ENCODE results near the gene HMHB1.

HMHB1 gene

GRCh38 chr5:143812085-143812705 is at the start of gene HMHB1:
Gene HMHB1 (plus strand): TSS chr5:143812161.
- no peak for DNase-seq (ENCODE audit: extremely low read depth in 1 of 2, low read depth in 1 of 2)

- DNase-seq (ENCODE audit: extremely low read depth in 1 of 2, low read depth in 1 of 2): no peak
Observed at GRCh38 chr5:143762636-143763220, 49.2 kb upstream of the HMHB1 start.

DNA sequence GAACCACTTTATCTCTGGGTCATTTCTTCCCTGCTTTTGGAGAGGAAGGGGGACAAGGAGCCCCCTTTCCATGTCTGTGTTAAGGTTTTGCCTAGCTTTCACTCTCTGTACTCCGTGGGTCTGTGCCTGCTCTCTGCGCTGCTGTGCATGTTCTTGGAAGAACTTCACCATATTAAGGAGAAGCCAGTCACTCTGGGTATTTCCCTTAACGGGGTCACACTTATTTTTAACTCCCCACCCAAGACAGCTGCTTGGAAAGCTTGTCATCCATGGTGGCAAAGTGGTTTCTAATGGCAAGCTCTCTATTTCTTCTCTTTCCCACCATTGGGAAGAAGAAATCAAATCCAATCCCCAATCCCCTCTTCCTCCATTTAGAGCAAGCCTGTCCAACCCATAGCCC is 44.8 kb upstream of the HMHB1 start:
- no peak for DNase-seq (ENCODE audit: extremely low read depth in 1 of 2, low read depth in 1 of 2)

GRCh38 chr5:143769026-143769786 is 42.8 kb upstream of the HMHB1 start:
- DNase-seq (ENCODE audit: extremely low read depth in 1 of 2, low read depth in 1 of 2): no peak

DNA sequence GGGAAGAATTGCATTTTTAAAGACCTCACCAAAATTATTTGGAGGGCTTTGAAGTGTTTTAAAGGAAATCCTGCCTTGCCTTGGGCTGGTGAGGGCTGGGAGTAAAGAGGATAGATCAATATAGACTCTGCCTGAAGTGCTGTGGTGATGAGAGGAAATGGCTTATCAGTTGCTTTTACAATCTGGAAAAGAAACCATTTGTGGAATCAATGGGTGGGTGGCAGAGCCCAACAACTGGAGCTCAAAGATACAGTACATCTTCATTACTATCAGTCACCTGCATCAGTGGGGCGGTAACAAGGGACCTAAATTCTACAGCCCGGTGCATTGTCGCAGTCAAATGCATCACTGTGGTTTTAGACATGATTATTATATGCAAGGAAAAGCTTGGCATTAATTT is 41.5 kb upstream of the HMHB1 start:
- no peak for DNase-seq (ENCODE audit: extremely low read depth in 1 of 2, low read depth in 1 of 2)

- DNase-seq (ENCODE audit: extremely low read depth in 1 of 2, low read depth in 1 of 2): no peak
Observed at GRCh38 chr5:143771189-143771588, 40.8 kb upstream of the HMHB1 start.

DNA sequence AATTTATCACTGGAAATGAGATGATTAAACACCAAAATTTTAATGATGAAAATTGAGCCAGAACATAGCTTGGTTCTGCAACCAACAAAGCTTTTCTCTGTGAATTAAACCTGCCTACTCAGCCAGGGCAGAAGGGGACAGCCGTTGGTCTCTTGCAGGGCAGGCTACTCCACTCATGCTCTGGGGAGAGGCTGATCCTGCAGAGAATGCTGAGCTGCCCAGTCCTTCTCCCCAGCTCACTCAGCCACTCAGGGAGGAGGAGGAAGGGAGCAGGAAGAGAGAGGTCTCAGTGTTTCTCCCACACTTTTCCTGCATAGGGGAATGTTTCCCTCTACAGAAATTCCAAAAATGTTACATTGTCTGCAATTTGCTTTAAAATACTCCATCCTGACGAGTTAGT is 40.4 kb upstream of the HMHB1 start:
- DNase-seq (ENCODE audit: extremely low read depth in 1 of 2, low read depth in 1 of 2): no peak

DNA sequence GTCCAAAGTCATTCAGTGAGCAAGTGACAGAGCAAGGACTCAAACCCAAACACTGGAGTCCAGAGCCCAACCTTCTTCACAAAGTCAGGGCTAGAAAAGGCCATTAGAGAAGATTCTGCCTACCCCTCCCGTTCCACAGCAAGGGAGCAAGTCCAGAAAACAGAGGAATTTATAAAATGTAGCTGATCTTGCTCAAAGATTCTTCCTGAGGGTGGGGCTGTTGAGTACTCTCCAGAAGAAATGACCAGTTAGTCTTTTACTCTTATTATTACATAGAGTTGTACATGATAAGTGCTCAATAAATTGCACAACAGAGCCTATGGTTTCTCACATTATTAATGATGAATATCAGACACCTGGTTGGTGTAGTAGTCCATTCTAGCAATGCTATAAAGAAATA is 39.3 kb upstream of the HMHB1 start:
- DNase-seq (ENCODE audit: extremely low read depth in 1 of 2, low read depth in 1 of 2): no peak

DNA sequence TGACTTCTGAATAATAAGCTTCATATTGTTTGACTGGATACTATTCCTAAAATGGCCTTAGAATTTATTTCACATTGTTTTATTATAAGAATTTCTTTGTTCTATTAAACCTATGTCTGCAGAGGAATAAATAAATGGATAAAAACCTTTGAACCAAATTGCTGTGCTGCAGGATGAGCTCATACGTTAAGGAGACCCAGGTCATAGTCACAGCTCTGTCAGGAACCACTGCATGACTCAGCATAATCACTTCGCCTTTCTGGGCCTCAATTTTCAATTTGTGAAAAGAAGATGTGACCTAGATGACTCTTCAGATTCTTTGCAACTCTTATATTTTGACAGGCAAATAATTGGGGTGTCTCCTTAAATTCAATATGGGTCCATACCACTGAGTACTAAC is 36.7 kb upstream of the HMHB1 start:
- no peak for DNase-seq (ENCODE audit: extremely low read depth in 1 of 2, low read depth in 1 of 2)

DNA sequence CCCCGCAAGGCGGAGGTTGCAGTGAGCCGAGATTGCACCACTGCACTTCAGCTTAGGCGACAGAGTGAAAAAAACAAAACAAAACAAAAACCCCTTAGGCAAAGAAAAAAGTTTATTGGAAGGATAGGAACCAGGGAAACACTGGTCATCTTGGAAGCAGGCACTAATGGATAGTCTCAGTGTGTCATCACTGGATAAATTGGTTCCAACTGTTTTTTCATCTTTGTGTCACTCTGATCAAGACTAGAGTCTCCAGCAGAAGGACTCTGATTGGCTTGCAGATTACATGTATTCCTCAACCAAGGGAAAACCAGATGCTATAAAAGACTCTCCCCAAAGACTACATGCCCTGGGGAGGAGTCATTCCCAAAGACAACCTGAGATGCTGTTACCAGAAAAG is 35.0 kb upstream of the HMHB1 start:
- DNase-seq (ENCODE audit: extremely low read depth in 1 of 2, low read depth in 1 of 2): no peak

- DNase-seq (ENCODE audit: extremely low read depth in 1 of 2, low read depth in 1 of 2): no peak
Observed at GRCh38 chr5:143779506-143779905, 32.5 kb upstream of the HMHB1 start.

- no peak for DNase-seq (ENCODE audit: extremely low read depth in 1 of 2, low read depth in 1 of 2)
Observed at GRCh38 chr5:143781993-143782520, 29.9 kb upstream of the HMHB1 start.

DNA sequence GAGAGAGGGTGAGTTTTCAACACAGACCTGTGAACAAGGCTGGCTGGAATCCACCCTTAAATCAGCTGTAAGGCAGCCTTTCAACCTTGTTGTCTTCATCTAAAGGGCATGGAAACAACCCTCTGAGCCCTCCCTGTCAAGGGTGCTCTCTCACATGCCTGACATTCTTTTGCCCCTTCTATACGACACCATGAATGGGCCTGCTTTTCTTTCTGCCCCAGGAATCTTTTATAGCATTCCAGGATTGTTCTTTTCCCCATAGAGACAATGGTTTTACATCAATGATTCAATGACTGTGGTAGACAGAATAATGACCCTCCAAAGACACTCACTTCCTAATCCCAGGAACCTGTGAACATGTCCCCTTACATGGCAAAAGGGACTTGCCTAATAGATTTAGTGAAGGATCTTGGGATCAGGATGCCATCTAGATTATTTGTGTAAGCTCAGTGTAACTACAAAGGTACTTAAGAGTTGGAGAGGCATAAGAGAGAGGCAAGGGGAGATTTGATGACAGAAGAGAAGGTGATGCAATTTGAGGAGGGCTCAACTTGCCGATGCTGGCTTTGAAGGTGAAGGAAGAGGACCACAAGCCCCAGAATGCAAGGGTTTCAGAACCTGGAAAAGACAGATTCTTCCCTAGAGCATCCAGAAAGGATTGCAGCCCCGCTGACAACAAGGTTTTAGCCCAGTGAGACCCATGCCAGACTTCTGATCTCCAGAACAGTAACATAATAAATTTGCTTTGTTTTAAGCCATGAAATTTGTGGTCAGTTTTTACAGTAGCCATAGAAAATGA is 29.2 kb upstream of the HMHB1 start:
- no peak for DNase-seq (ENCODE audit: extremely low read depth in 1 of 2, low read depth in 1 of 2)

- no peak for DNase-seq (ENCODE audit: extremely low read depth in 1 of 2, low read depth in 1 of 2)
Observed at GRCh38 chr5:143788401-143788800, 23.6 kb upstream of the HMHB1 start.

- DNase-seq (ENCODE audit: extremely low read depth in 1 of 2, low read depth in 1 of 2): no peak
Observed at GRCh38 chr5:143790457-143791112, 21.4 kb upstream of the HMHB1 start.

DNA sequence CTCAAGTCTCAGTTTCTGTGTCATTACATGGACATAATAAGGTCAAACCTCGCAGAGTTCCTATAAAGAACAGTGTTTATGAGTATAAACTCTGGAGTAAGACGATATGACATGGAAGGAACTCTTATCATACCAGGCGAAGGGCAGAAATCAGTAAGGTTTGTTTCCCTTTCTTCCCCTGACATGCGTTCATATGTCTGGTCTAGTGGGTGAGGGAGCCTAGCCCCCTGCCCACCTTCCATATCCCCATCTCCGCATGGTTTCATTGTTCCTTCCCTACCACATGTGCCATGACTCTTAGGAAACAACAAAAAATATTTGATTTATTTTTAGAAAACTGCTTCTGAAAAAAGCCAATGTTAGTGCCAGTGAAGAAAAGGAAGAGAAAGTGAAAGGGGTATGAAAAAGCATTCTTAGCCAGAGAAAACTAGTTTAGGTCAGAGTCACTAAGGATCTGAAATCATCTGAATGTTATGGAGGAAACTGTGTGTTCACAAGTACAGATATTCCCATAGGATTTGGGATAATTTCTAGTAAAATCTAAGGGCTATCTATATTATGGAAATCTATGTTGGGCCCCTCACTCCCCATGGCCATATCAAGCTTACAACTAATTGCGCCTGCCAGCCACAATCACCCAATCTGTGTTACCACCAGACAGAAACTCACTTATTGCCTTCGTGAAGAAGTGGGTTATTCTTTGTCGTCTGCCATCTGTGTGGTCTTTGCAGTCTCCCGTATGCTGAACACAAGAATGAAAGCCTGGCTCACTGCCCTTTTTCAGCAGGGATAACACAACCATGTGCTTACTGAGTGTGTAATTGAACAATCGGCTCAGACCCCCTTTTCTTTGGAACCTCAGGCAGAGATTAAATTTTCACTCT is 19.9 kb upstream of the HMHB1 start:
- no peak for DNase-seq (ENCODE audit: extremely low read depth in 1 of 2, low read depth in 1 of 2)

- no peak for DNase-seq (ENCODE audit: extremely low read depth in 1 of 2, low read depth in 1 of 2)
Observed at GRCh38 chr5:143793249-143793648, 18.7 kb upstream of the HMHB1 start.

GRCh38 chr5:143796125-143796524 is 15.8 kb upstream of the HMHB1 start:
- no peak for DNase-seq (ENCODE audit: extremely low read depth in 1 of 2, low read depth in 1 of 2)

- DNase-seq (ENCODE audit: extremely low read depth in 1 of 2, low read depth in 1 of 2): no peak
Observed at GRCh38 chr5:143796753-143797152, 15.2 kb upstream of the HMHB1 start.

DNA sequence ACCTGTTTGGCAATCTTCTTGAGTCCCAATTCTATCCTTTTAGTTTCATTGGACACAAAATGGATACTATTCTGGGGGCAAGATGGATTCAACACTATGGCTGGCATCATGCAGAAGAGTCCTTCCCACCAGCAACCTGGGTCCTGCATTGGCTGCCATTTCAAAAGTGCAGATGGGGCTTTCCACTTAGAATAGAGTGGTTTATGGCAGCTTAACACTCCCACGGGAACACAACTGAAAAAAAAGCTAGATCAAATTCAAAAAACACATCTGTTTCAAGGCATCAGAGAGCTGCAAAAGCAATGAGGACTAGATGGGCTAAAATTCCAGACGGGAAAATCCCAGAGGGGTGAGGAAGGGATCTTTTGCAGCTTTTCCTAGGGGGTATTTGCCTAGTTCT is 11.2 kb upstream of the HMHB1 start:
- no peak for DNase-seq (ENCODE audit: extremely low read depth in 1 of 2, low read depth in 1 of 2)
